ENCODE data around the gene VWF.

DNA sequence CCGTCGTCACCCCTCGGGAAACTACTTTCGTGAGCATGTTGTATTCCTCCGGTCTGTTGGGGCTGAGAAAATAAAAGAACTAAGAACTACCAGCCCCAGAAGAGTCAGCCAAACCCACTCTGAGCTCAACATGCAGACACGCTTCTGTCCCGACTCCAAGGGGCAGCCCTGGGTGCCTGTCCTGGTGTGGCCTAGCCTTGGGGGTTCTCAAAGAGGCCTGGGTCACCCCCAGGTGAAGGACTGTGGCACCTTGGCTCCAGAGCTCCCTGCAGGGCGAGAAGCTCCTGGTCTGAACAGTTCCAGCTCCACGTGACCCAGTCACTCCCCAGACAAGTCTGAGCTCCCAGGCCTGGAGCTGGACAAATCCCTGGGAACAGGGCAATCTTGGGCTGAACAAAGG is 87.0 kb downstream of the VWF start:
- TF ChIP-seq CTCF (conservative IDR thresholded peaks at IDR 0.05; ENCODE audit: low read depth, low read length) (no peak), NFE2L2 (IDR thresholded peaks at IDR 0.05; ENCODE audit: low read depth, low read length) (no peak), POLR2A (IDR thresholded peaks at IDR 0.05; ENCODE audit: low read depth, low read length) (no peak), CHD1 (IDR thresholded peaks at IDR 0.05; ENCODE audit: low read depth, low read length) (no peak)
- TF ChIP-seq, protein P1, sequence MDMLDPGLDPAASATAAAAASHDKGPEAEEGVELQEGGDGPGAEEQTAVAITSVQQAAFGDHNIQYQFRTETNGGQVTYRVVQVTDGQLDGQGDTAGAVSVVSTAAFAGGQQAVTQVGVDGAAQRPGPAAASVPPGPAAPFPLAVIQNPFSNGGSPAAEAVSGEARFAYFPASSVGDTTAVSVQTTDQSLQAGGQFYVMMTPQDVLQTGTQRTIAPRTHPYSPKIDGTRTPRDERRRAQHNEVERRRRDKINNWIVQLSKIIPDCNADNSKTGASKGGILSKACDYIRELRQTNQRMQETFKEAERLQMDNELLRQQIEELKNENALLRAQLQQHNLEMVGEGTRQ (IDR thresholded peaks at IDR 0.05; ENCODE audit: low read depth, low read length) = no peak

Data from IMR-90 (cell line).